GM19035 (cell line): ENCODE results near the gene ETNK1.

Experiments used
- ATAC-seq: cut with Tn5 transposase; IDR thresholded peaks from one replicate; pipeline ENCODE4 v1.9.1; 2021; ENCODE audit not compliant: unreplicated experiment

ETNK1 gene

DNA sequence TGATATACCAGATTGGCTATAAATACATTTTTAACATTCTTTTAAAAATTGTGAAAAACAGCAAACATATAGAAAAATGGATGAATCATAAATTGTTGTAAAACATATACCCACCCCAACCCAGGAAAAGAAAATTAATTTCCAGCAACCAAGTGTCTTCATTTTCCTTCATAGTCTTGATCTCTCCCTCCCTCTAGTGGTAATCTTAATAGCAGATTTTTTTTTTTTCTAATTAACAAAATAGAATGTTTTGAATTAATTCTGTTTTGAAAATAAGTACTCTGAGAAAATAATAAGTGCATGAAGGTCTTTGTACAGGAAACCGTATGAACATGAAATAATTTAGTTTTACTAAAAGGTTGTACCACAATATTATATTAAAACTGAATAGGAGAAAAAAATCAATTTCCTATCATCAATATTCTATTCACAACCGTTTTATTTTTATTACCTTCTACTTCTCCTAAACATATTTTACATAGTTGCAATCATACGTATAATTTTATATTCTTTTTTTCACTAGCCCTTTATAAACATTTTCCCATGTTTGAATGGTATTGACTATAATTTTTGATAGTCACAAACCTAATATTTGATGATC lies 7.0 kb downstream of the ETNK1 start:
- no peak for ATAC-seq

DNA sequence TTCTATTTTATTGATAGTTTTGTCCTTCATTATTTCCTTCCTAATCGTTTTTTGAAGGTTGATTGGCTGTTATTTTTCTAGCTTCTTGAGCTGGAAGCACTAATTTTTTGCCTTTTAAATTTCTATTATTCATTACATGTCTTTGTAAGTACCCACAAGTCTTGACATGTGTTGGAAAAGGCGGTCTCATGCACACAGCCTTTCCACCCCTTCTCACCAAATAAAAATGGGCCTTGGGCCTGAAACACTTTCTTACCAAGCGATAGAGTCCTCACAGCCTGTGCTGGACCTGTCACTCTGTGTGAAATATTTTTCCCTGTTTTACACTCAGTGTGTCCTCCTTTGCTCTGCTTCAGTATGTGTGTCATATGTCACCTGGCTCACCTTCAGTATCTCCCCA lies 9.9 kb downstream of the ETNK1 start:
- ATAC-seq, result no peak

DNA sequence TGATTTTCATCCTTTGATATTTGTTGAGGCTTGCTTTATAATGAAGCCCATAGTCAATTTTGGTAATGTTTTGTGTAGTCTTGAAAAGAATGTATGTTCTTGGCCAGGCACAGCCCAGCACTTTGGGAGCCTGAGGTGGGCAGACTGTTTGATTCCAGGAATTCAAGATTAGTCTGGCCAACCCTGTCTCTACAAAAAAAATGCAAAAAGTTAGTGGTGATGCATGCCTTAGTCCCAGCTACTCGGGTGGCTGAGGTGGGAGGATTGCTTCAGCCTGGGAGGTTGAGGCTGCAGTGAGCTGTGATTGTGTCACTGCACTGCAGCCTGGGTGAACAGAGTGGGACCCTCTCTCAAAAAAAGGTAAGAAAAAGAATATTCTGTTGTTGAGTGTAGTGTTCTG lies 10.8 kb downstream of the ETNK1 start:
- no peak for ATAC-seq

- no peak for ATAC-seq
Measured at GRCh38 chr12:22640851-22641250, 15.9 kb downstream of the ETNK1 start.

- no peak for ATAC-seq
Measured at GRCh38 chr12:22641353-22642053, 16.5 kb downstream of the ETNK1 start.

DNA sequence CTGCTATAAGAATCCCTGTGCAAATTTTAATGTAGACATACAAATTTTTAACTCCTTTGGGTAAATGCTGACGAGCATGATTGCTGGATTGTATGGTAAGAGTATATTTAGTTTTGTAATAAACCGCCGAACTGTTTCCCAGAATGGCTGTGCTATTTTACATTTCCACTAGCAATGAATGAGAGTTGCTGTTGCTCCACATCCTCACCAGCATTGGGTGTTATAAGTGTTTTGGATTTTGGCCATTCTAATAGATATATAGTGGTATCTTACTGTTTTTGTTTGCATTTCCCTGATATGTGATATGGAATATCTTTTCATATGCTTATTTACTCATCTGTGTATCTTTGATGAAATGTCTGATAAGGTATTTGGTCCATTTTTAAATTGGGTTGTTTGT lies 23.7 kb downstream of the ETNK1 start:
- no peak for ATAC-seq

DNA sequence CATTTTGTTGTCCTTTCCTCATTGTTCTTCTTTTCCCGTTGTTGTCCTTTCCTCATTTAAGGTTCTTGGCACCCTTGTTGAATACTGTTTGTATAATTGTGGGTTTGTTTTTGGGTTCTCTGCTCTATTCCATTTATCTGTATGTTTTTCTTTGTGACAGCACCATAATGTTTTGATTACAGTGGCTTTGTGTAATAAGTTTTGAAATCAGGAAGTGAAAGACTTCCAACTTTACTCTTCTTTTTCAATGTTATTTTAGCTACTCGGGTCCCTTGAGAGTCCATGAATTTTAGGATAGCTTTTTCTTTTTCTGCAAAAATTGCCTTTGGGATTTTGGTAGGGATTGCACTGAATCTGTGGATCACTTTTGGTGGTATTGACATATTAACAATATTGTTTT lies 28.1 kb downstream of the ETNK1 start:
- no peak for ATAC-seq

DNA sequence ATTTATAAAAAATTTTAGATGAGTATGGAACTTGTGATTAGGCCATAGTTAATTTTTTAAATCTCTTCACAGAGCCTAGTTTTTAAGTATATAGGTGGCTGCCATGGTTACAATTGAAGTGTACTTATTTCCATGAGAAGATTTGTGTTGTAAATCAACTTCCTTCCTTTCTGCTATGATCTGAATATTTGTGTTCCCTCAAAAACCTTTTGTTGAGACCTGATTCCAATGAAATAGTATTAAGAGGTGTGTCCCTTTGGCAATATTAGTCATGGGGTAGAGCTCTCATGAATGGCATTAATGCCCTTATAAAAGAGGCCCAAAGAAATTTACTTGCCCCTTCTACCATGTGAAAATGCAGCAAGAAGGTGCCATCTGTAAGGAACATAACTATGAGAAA lies 28.8 kb downstream of the ETNK1 start:
- no peak for ATAC-seq

GRCh38 chr12:22656376-22656775 lies 31.4 kb downstream of the ETNK1 start:
- ATAC-seq, result no peak

DNA sequence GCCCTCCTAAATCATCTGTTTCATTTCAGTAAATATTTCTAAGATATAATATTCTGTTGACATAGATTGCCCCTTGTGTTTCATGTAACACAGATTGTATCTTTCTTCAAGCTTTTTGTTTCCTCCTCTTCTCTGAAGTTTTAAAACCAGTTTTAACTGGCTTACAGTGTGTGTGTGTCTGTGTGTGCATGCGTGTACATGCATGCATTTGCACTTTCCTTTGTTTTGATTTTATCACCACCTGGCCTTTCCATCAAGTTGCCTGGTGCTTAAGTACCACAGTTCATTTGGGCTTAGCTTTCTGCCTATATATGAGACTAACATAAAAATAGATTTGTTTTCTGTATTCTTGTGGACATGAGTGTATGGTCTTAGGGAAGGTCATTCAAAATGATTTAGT lies 31.9 kb downstream of the ETNK1 start:
- no peak for ATAC-seq

- ATAC-seq, result no peak
Measured at GRCh38 chr12:22657538-22657937, 32.6 kb downstream of the ETNK1 start.

DNA sequence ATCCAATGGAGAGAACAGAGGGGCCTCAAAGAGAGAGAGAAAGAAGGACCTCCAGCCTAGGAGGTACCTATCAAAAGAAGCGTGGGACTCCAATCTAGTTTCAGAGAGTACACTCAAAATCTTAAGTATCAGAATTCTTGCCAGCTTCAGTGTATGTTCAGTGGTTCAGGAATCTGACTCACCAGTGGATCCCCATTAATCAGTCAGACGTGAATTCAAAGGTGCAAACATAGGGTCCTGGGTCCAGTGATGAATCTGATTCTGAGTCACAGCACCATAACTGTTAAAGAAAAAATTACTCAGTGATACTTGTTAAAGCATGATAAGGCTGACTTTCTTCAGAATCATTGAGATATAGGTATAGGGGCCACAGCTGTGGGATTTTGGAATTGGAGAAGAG lies 33.2 kb downstream of the ETNK1 start:
- ATAC-seq, result no peak

- ATAC-seq, result no peak
Measured at GRCh38 chr12:22662356-22662755, 37.4 kb downstream of the ETNK1 start.

DNA sequence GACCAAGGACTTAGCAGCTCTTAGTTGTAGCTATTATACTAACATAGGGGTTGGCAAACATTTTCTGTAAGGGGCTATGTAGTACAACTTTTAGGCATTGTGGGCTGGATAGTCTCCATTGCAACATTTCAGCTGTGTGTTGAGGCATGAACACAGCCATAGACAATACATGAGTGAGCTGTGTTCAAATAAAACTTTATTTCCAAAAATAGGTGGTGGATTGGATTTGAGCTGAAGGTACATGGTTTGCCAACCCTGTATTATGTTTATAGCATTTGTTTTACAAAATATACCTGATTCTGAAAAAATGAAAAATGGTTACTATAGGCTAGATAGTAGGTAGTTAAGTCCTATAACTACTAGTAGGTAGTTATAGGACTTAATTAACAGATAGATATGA lies 40.5 kb downstream of the ETNK1 start:
- no peak for ATAC-seq

- no peak for ATAC-seq
Measured at GRCh38 chr12:22667122-22667521, 42.2 kb downstream of the ETNK1 start.

DNA sequence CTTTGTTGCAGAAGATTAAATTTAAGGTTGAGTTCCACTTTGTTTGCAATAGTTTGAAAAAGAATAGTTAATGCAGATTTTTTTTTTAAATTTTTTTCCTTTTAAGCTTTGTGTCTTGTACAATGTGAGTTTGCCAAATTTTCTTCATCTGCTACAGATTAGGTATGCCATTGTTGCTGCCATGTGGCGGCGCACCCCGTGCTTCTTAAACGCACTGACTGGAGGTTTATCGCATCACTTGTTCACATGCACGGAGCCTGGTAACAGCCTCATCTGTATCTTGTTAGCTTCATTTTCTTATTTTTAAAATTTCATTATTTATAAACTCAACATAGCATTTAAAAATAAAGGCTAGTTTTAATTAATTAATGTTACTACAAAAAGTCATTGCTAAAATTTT lies 43.5 kb downstream of the ETNK1 start:
- no peak for ATAC-seq

- no peak for ATAC-seq
Measured at GRCh38 chr12:22670762-22671161, 45.8 kb downstream of the ETNK1 start.

- no peak for ATAC-seq
Measured at GRCh38 chr12:22672951-22673350, 48.0 kb downstream of the ETNK1 start.

DNA sequence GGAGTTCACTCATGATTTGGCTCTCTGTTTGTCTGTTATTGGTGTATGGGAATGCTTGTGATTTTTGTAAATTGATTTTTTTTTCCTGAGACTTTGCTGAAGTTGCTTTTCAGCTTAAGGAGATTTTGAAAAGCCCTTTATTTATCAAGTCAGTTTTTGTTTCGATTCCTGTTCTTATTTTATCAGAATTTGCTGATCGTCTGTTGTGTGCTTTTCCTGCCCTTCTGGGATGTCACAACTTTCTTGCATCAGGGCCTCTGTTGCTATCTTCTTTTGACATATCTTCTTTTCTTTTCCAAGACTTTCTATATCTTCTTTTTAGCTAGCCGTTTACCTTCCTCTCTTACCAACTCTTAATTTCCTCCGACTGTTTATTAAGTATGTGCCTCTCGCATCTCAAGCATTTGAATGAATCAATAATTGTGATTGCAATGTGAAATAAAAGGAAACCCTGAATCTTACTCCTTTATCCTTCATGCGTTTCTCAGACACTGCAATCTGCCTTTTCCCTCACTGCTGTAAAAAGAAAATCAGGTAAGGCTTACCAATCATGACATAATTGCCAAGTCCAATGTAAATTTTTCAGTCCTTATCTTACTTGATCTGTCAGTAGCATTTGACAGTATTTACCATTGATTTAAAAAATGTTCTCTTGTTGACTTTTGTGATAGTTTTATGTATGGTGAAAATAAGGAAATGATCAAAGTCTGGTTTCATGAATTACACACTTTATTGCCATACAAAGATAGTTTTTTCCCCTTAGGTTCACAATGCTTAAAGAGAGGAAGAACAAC lies 53.0 kb downstream of the ETNK1 start:
- ATAC-seq, result no peak

GRCh38 chr12:22682663-22683062 lies 57.7 kb downstream of the ETNK1 start:
- ATAC-seq, result no peak

- no peak for ATAC-seq
Measured at GRCh38 chr12:22683131-22683530, 58.2 kb downstream of the ETNK1 start.
